Measurements from ENCODE around the gene ZBED2.

DNA sequence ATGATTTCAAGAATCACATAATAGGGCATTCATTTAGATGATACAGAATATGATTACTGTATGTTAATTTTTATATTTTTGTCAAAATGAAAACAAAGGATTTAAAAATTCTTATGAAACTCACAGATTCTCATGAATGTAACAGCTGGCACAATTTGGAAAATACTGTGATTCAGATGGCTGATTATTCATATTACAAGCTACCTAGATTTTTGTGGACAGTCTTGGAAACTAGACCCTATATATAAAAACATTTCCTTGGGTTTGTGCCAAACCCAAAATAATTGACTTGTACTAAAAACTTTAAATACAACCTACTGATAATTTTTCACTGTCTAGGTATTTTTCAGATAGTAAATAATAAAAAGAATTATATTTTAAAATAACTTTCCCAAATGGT, 26.2 kb downstream of the ZBED2 start:
- TF ChIP-seq EZH2 (IDR thresholded peaks at IDR 0.05), result no peak
- TF ChIP-seq POLR2AphosphoS5 (IDR thresholded peaks at IDR 0.05; ENCODE audit: borderline replicate concordance, low read depth, low read length), result no peak
